Endometrial microvascular endothelial cells (primary cell): Measurements from ENCODE around the gene PTPN1. TPM values are rescaled to one million over a fixed set of nuclear protein-coding genes. Genes with fewer than 3 reads are reported as not detected.
"Not testable (repeated sequence)": the region's sequence is repeated elsewhere in the genome, so short reads cannot be mapped to it uniquely, and the experiment has no call there.

ENCODE experiments used
- in situ Hi-C: cut with HindIII; loops from 2 replicates; pipeline ENCODE4 v1.10.0; 2017; ENCODE audit warnings: low sequenced_read_pairs, low pct_unique_long_range_greater_than_20kb; ENCODE audit errors: inconsistent ontology term
- total RNA-seq: library from RNA; depleted of rRNA; stranded (reverse); fragments of >200 nt; gene quantifications from one replicate; pipeline ENCODE4 v1.2.3, GENCODE V29; 2015; ENCODE audit errors: inconsistent ontology term

PTPN1 gene
- total RNA-seq = 89.3 TPM

GRCh38 chr20:50509923-50510705, at the start of gene PTPN1:
Gene PTPN1 (plus strand): TSS chr20:50510383. CDS start chr20:50510528, 145 bp downstream.
- in situ Hi-C loops = no loop called here

DNA sequence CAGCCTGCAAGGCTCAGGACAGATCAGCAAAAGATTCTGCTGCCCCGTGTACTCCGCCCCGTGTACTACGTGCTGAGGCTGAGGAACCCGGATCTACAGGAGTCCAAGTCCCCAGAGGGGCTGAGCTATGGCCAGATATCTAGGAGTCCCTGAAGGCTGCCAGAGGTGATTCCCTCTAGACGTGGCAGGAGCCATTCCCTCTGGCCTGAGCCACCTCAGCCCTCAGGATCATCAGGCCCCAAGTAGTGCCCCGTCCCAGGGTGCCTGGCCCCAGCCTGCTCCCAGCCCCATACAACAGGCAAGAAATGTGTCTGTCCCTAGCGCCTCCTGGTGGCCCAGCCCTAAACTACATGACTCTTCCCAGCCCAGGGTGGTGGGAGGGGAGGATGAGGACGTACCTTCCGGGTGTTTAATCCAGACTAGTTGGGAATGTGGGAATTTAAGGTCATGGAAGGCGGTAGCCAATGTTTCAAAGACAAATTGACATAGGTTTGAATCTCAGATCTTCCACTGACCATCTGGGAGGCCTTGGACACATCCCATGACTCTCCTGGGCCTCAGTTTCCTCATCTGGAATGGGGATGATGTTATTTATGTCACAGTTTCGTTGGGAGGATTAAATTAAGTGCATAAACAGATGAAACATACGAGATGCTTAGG, 49.4 kb upstream of the PTPN1 start:
- in situ Hi-C loops = no loop called here

- in situ Hi-C loops = no loop called here
These were observed 48.0 kb upstream of the PTPN1 start for GRCh38 chr20:50462093-50462690.

- in situ Hi-C loops = no loop called here
These were observed 46.0 kb upstream of the PTPN1 start for GRCh38 chr20:50464026-50464724.

GRCh38 chr20:50464725-50465650, 45.2 kb upstream of the PTPN1 start:
- in situ Hi-C loops = no loop called here

- in situ Hi-C loops = no loop called here
These were observed 43.0 kb upstream of the PTPN1 start for GRCh38 chr20:50467174-50467573.

GRCh38 chr20:50467718-50468356, 42.3 kb upstream of the PTPN1 start:
- in situ Hi-C loops = no loop called here

GRCh38 chr20:50468378-50468798, 41.8 kb upstream of the PTPN1 start:
- in situ Hi-C loops = no loop called here

GRCh38 chr20:50469176-50469723, 40.9 kb upstream of the PTPN1 start:
- in situ Hi-C loops = no loop called here

DNA sequence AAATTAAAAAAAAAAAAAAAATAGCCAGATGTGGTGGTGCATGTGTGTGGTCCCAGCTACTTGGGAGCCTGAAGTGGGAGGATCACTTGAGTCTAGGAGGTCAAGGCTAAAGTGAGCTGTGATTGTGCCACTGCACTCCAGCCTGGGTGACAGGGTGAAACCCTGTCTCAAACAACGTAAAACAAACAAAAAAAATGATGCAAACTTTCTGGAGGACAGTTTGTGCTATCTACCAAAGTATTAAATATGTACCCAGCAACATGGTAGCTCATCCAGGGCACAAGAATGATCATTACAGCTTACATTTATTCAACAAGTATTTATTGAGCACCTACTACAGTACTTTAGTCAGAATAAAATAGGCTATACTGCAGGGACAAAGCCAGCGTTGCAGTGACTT, 40.4 kb upstream of the PTPN1 start:
- in situ Hi-C loops = no loop called here

GRCh38 chr20:50470264-50470858, 39.8 kb upstream of the PTPN1 start:
- in situ Hi-C loops = no loop called here

DNA sequence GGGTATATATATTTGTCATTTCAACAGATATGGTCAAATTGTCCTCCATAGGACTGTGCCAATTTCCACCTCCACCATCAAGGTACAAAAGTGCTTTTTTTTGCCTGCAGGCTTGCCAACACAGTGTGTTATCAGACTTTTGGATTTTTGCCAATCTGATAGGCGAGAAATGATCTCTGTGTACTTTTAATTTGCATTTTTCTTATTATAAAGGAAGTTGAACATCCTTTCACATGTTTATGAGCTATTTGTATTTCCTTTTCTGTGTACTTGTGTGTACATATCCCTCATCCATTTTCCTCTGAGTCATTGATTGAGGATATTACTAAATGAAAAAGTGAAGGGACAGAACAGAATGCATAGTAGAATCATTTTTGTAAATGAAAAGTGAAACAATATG, 39.0 kb upstream of the PTPN1 start:
- in situ Hi-C loops = no loop called here

GRCh38 chr20:50472693-50473664, 37.2 kb upstream of the PTPN1 start:
- in situ Hi-C loops = no loop called here

GRCh38 chr20:50474356-50474755, 35.8 kb upstream of the PTPN1 start:
- in situ Hi-C loops = not testable (repeated sequence)

DNA sequence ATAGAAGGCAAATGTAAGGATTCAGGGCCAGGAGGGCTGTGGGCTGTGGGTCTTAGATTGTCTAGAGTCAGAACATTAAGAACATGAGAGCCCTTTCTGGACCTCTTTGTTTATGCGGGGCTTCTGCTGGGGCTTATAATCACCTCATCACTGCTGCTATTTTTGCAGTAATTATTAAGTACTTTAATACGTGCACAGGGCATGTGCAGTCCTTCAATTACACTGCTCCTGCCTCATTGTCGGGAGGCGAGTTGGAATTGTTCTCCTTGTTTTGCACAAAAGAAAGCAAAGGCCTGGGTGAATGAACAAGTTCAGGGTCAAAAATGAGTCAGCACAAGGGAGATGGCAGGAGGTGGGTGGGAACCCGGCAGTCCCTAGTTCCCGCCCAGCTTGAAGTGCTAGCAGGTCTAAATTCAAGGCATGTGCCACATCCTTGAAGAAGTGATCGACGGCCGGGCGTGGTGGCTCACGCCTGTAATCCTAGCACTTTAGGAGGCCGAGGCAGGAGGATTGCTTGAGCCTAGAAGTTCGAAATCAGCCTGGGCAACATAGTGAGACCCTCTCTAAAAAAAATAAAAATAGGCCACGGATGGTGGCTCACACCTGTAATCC, 34.4 kb upstream of the PTPN1 start:
- in situ Hi-C loops = no loop called here
